A673 (cell line): ENCODE results near the gene FKBP4. TPM values are rescaled to one million over a fixed set of nuclear protein-coding genes. Genes with fewer than 3 reads are reported as not detected.

Source experiments
- BruUV-seq: library from RNA; stranded (reverse); fragments of 400-500 nt; replicated peaks from 2 replicates; lab custom pipeline; 2021; lab: Mats Ljungman, UMichigan
- CTCF ChIA-PET: fragments of 300-600 bp; sonication (Branson Sonifier 250); formaldehyde crosslinking; loops from one replicate; lab custom pipeline; 2022; ENCODE audit warnings: antibody characterized with exemption; lab: Charles Lee
- POLR2A ChIA-PET: fragments of 300-600 bp; sonication (Branson Sonifier 250); formaldehyde crosslinking; loops from one replicate; lab custom pipeline; 2022; ENCODE audit warnings: antibody characterized with exemption; ENCODE audit not compliant: low non-redundant PET; lab: Charles Lee
- DNase-seq: peaks from one replicate; pipeline ENCODE4 v3.0.0-alpha.2; 2015; ENCODE audit warnings: low spot score
- H3K27ac ChIP-seq: fragments of 200-600 bp; sonication (generic); 2 replicates; pipeline ENCODE4 v1.5.1; 2016; ENCODE audit warnings: mixed run types, low read depth, mild to moderate bottlenecking, mixed read lengths, antibody characterized with exemption, low read length; ENCODE audit not compliant: poor library complexity, severe bottlenecking
- H3K27me3 ChIP-seq: fragments of 200-600 bp; sonication (generic); replicated peaks from 2 replicates; pipeline ENCODE4 v1.6.1; 2017; ENCODE audit warnings: mixed run types, low read depth, mild to moderate bottlenecking, mixed read lengths, antibody characterized with exemption, low read length; ENCODE audit not compliant: insufficient read depth, poor library complexity
- H3K36me3 ChIP-seq: fragments of 200-600 bp; sonication (generic); 2 replicates; pipeline ENCODE4 v1.6.1; 2016; ENCODE audit warnings: mixed run types, mild to moderate bottlenecking, mixed read lengths, antibody characterized with exemption, low read length; ENCODE audit not compliant: insufficient read depth, poor library complexity, severe bottlenecking
- H3K4me1 ChIP-seq: fragments of 200-600 bp; sonication (generic); 2 replicates; pipeline ENCODE4 v1.6.1; 2017; ENCODE audit warnings: mixed run types, mild to moderate bottlenecking, mixed read lengths, antibody characterized with exemption, low read length; ENCODE audit not compliant: insufficient read depth, poor library complexity, severe bottlenecking
- H3K4me3 ChIP-seq: fragments of 200-600 bp; sonication (generic); 2 replicates; pipeline ENCODE4 v1.5.1; 2016; ENCODE audit warnings: low read depth, mixed run types, mild to moderate bottlenecking, mixed read lengths, low read length; ENCODE audit not compliant: poor library complexity, severe bottlenecking
- H3K9me3 ChIP-seq: fragments of 200-600 bp; sonication (generic); 2 replicates; pipeline ENCODE4 v1.6.1; 2016; ENCODE audit warnings: mixed run types, low read depth, mild to moderate bottlenecking, mixed read lengths, antibody characterized with exemption, low read length; ENCODE audit not compliant: poor library complexity, severe bottlenecking
- EZH2 ChIP-seq: fragments of 200-600 bp; sonication (generic); IDR thresholded peaks from 2 replicates; pipeline ENCODE4 v1.6.1; 2017; ENCODE audit warnings: borderline replicate concordance, low read depth, mild to moderate bottlenecking, mixed read lengths, antibody characterized with exemption, low read length; ENCODE audit not compliant: poor library complexity, severe bottlenecking
- intact Hi-C: fragments of 100-400 bp; cut with micrococcal nuclease; formaldehyde crosslinking; loops from one replicate; pipeline ENCODE4 v1.10.0; 2022; ENCODE audit not compliant: unreplicated experiment
- total RNA-seq: library from RNA; stranded (reverse); gene quantifications from 2 replicates; pipeline ENCODE4 v1.2.3, GENCODE V29; 2021
- TF ChIP-seq, protein P1 (sequence below): fragments of 300-800, 200-600 bp; sonication (generic); conservative IDR thresholded peaks from 2 replicates; pipeline ENCODE4 v1.5.1; 2017; ENCODE audit warnings: low read depth, mild to moderate bottlenecking, antibody characterized with exemption, low read length, moderate library complexity, mixed read lengths

FKBP4 gene
- total RNA-seq, 1 experiment from 2014 or later = 196 TPM

GRCh38 chr12:2797721-2798418 is 3.1 kb downstream of the FKBP4 start:
- Histone ChIP-seq H3K27ac (no peak overlapping the region), H3K27me3 (no peaks in the 10 kb centered on the region), H3K36me3 (peaks cover 64% of the 10 kb centered on the region), H3K4me3 (no peak overlapping the region), H3K4me1 (peaks cover 15% of the 10 kb centered on the region), H3K9me3 (no peaks in the 10 kb centered on the region)
- ChIA-PET CTCF (interaction anchor here (0.6 to 1.5 kb wide), 2 partner anchors 14 to 89 kb away, joined by 3 to 7 read pairs; no protein-coding TSS in a partner anchor), POLR2A (no interaction called here)
- BruUV-seq = no TSS peak
- TF ChIP-seq, protein P1, sequence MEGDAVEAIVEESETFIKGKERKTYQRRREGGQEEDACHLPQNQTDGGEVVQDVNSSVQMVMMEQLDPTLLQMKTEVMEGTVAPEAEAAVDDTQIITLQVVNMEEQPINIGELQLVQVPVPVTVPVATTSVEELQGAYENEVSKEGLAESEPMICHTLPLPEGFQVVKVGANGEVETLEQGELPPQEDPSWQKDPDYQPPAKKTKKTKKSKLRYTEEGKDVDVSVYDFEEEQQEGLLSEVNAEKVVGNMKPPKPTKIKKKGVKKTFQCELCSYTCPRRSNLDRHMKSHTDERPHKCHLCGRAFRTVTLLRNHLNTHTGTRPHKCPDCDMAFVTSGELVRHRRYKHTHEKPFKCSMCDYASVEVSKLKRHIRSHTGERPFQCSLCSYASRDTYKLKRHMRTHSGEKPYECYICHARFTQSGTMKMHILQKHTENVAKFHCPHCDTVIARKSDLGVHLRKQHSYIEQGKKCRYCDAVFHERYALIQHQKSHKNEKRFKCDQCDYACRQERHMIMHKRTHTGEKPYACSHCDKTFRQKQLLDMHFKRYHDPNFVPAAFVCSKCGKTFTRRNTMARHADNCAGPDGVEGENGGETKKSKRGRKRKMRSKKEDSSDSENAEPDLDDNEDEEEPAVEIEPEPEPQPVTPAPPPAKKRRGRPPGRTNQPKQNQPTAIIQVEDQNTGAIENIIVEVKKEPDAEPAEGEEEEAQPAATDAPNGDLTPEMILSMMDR = 0 out of 2 replicates have a peak, but pooled peaks have one; percentile 30
- no peak for TF ChIP-seq EZH2
- DNase-seq = no peak
- intact Hi-C loops = no loop called here

- Histone ChIP-seq H3K4me1 (peaks cover 15% of the 10 kb centered on the region), H3K4me3 (no peak overlapping the region), H3K9me3 (no peaks in the 10 kb centered on the region), H3K27ac (no peak overlapping the region), H3K27me3 (no peaks in the 10 kb centered on the region), H3K36me3 (peaks cover 87% of the 10 kb centered on the region)
- TF ChIP-seq, protein P1 = no peak
- no peak for TF ChIP-seq EZH2
- BruUV-seq = no TSS peak
- intact Hi-C loops = no loop called here
- no peak for DNase-seq
- ChIA-PET POLR2A (no interaction called here), CTCF (no interaction called here)
These were observed 5.3 kb downstream of the FKBP4 start for GRCh38 chr12:2800046-2800570.

DNA sequence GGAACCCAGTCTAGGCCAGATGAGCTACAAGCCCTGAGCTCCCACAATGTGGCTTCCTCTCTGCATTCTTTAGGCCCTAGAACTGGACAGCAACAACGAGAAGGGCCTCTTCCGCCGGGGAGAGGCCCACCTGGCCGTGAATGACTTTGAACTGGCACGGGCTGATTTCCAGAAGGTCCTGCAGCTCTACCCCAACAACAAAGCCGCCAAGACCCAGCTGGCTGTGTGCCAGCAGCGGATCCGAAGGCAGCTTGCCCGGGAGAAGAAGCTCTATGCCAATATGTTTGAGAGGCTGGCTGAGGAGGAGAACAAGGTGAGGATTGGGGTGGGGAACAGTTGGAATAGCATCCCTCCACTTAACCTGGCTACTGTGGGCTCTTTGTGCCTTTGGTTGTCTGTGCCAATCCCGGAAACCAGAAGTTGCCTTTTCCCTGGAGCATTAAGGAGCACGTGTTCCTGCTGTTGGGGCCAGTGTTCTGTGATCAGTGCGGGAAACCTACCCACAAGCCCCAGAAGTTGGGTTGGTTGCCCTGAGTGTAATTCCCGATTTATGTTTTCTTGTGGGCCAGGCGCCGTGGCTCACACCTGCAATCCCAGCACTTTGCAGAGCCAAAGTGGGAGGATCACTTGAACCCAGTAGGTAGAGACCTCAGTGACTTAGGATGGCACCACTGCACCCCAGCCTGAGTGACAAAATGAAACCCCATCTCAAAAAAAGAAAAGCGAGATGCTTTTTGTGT is 6.4 kb downstream of the FKBP4 start:
- H3K36me3 ChIP-seq = peaks cover 97% of the 10 kb centered on the region
- CTCF ChIA-PET = no interaction called here
- intact Hi-C loops = no loop called here
- DNase-seq = no peak
- no peak overlapping the region for H3K4me3 ChIP-seq
- no peak overlapping the region for H3K27ac ChIP-seq
- TF ChIP-seq, protein P1 = no peak
- no peak for TF ChIP-seq EZH2
- peaks cover 12% of the 10 kb centered on the region for H3K4me1 ChIP-seq
- POLR2A ChIA-PET = no interaction called here
- H3K9me3 ChIP-seq = no peaks in the 10 kb centered on the region
- H3K27me3 ChIP-seq = no peaks in the 10 kb centered on the region
- no TSS peak for BruUV-seq
